ENCODE results near the gene TRAF3IP1.

The TRAF3IP1 gene

GRCh38 chr2:238427435-238428162, 107.3 kb downstream of the TRAF3IP1 start:
- ChIA-PET CTCF (interaction anchor here (1.1 kb wide), 1 partner anchor 58 kb away, joined by 3 read pairs; no protein-coding TSS in a partner anchor), POLR2A (no interaction called here)
- DNase-seq (ENCODE audit: low read depth, low spot score): no peak

GRCh38 chr2:238428866-238429265, 108.5 kb downstream of the TRAF3IP1 start:
- CTCF ChIA-PET: interaction anchor here (1.0 kb wide), 1 partner anchor 9 kb away, joined by 3 read pairs; no protein-coding TSS in a partner anchor
- H3K4me3 ChIP-seq (ENCODE audit: low read depth, low read length): no peak overlapping the region; the same call in 1 of the 2 replicates
- no peak for DNase-seq (ENCODE audit: low read depth, low spot score)
- POLR2A ChIA-PET: no interaction called here
- TF ChIP-seq CTCF (IDR thresholded peaks at IDR 0.05; ENCODE audit: insufficient read depth, low read length, missing control alignments): no peak

More at GRCh38 chr2:238427435-238428162, 107.3 kb downstream of the TRAF3IP1 start:
- H3K4me3 ChIP-seq (ENCODE audit: low read depth, low read length): peak overlapping the region; percentile 92
- TF ChIP-seq CTCF (IDR thresholded peaks at IDR 0.05; ENCODE audit: insufficient read depth, low read length, missing control alignments): no peak

- ChIA-PET CTCF (interaction anchor here (1.3 to 1.4 kb wide), 2 partner anchors 12 to 60 kb away, joined by 3 to 5 read pairs; no protein-coding TSS in a partner anchor), POLR2A (no interaction called here)
- TF ChIP-seq CTCF (IDR thresholded peaks at IDR 0.05; ENCODE audit: insufficient read depth, low read length, missing control alignments): no peak
- H3K4me3 ChIP-seq (ENCODE audit: low read depth, low read length): no peak overlapping the region
- DNase-seq (ENCODE audit: low read depth, low spot score): no peak
Observed at GRCh38 chr2:238430781-238431180, 110.5 kb downstream of the TRAF3IP1 start.

- no peak for DNase-seq (ENCODE audit: low read depth, low spot score)
- POLR2A ChIA-PET: no interaction called here
- no peak overlapping the region for H3K4me3 ChIP-seq (ENCODE audit: low read depth, low read length)
- TF ChIP-seq CTCF (IDR thresholded peaks at IDR 0.05; ENCODE audit: insufficient read depth, low read length, missing control alignments): no peak
- CTCF ChIA-PET: interaction anchor here (1.3 to 1.4 kb wide), 2 partner anchors 13 to 61 kb away, joined by 3 to 5 read pairs; no protein-coding TSS in a partner anchor
Observed at GRCh38 chr2:238431456-238431855, 111.1 kb downstream of the TRAF3IP1 start.

- TF ChIP-seq CTCF (IDR thresholded peaks at IDR 0.05; ENCODE audit: insufficient read depth, low read length, missing control alignments): no peak
- ChIA-PET POLR2A (interaction anchor here (0.7 kb wide), 1 partner anchor 13 kb away, joined by 3 read pairs; no protein-coding TSS in a partner anchor), CTCF (interaction anchor here (1.0 to 1.2 kb wide), 2 partner anchors 59 to 63 kb away, joined by 4 to 5 read pairs; no protein-coding TSS in a partner anchor)
- no peak overlapping the region for H3K4me3 ChIP-seq (ENCODE audit: low read depth, low read length)
- DNase-seq (ENCODE audit: low read depth, low spot score): no peak
Observed at GRCh38 chr2:238433300-238433915, 113.1 kb downstream of the TRAF3IP1 start.
